ENCODE data around the gene KCNK7.
A peak's percentile ranks its signal among the peaks of the same experiment; 100 is the strongest.

KCNK7 gene

GRCh38 chr11:65589444-65590239, 6.0 kb downstream of the KCNK7 start:
- no peak for TF ChIP-seq CTCF (IDR thresholded peaks at IDR 0.05; ENCODE audit: borderline replicate concordance, control extremely low read depth, extremely low read depth, insufficient read depth, missing control alignments)
- in situ Hi-C loops (cut with MboI; ENCODE audit: low sequenced_read_pairs, unreplicated experiment): no loop called here
- DNase-seq (ENCODE audit: low spot score): peak; percentile 85

GRCh38 chr11:65588199-65589054, 7.2 kb downstream of the KCNK7 start:
- TF ChIP-seq CTCF (IDR thresholded peaks at IDR 0.05; ENCODE audit: borderline replicate concordance, control extremely low read depth, extremely low read depth, insufficient read depth, missing control alignments): peak; percentile 81
- in situ Hi-C loops (cut with MboI; ENCODE audit: low sequenced_read_pairs, unreplicated experiment): no loop called here
- peak; percentile 94 for DNase-seq (ENCODE audit: low spot score)

- no peak for DNase-seq (ENCODE audit: low spot score)
- in situ Hi-C loops (cut with MboI; ENCODE audit: low sequenced_read_pairs, unreplicated experiment): no loop called here
- no peak for TF ChIP-seq CTCF (IDR thresholded peaks at IDR 0.05; ENCODE audit: borderline replicate concordance, control extremely low read depth, extremely low read depth, insufficient read depth, missing control alignments)
These were observed 8.9 kb downstream of the KCNK7 start for GRCh38 chr11:65586676-65587075.

GRCh38 chr11:65586247-65586630, 9.4 kb downstream of the KCNK7 start:
- in situ Hi-C loops (cut with MboI; ENCODE audit: low sequenced_read_pairs, unreplicated experiment): no loop called here
- DNase-seq (ENCODE audit: low spot score): no peak
- no peak for TF ChIP-seq CTCF (IDR thresholded peaks at IDR 0.05; ENCODE audit: borderline replicate concordance, control extremely low read depth, extremely low read depth, insufficient read depth, missing control alignments)

GRCh38 chr11:65585396-65586246, 10.0 kb downstream of the KCNK7 start:
- TF ChIP-seq CTCF (IDR thresholded peaks at IDR 0.05; ENCODE audit: borderline replicate concordance, control extremely low read depth, extremely low read depth, insufficient read depth, missing control alignments): no peak
- in situ Hi-C loops (cut with MboI; ENCODE audit: low sequenced_read_pairs, unreplicated experiment): no loop called here
- DNase-seq (ENCODE audit: low spot score): no peak

- in situ Hi-C loops (cut with MboI; ENCODE audit: low sequenced_read_pairs, unreplicated experiment): no loop called here
- no peak for DNase-seq (ENCODE audit: low spot score)
- no peak for TF ChIP-seq CTCF (IDR thresholded peaks at IDR 0.05; ENCODE audit: borderline replicate concordance, control extremely low read depth, extremely low read depth, insufficient read depth, missing control alignments)
These were observed 10.9 kb downstream of the KCNK7 start for GRCh38 chr11:65584723-65585171.
